ENCODE data around the gene IGSF9B.

IGSF9B gene

DNA sequence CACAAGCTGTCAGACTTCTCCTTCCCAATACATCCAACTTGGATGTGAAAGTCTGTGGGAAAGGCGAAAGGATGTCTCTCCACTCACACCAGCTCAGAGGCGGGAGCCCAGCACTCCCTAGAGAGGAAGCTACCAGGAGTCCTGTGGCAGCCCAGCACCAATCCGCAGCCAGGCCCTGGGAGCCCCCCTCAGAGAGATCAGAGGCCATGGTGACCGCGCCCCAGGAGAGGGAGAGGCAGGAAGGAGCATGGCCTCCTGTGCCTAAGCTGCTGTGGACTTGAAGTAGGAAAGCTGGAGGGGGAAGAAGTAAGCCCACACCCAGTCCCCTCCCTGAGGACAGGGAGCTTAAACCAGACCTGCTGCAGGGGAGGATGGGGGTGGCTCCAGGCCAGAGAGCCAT is 24.4 kb upstream of the IGSF9B start:
- Histone ChIP-seq H3K9me2 (replicated peaks; ENCODE audit: insufficient read depth, low read length) (no peaks in the 10 kb centered on the region), H3F3A (ENCODE audit: insufficient read depth) (no peaks in the 10 kb centered on the region), H3K27ac (ENCODE audit: low read depth, low read length) (no peak overlapping the region), H3K9me3 (ENCODE audit: insufficient read depth, low read length) (no peaks in the 10 kb centered on the region), H3K27me3 (ENCODE audit: low read length) (no peaks in the 10 kb centered on the region), H3K36me3 (ENCODE audit: low read length) (no peaks in the 10 kb centered on the region), H2AFZ (ENCODE audit: low read depth, low read length, severe bottlenecking) (no peak overlapping the region), H3K4me3 (ENCODE audit: insufficient read depth, low read length, poor library complexity, severe bottlenecking) (no peak overlapping the region), H3K9ac (ENCODE audit: low read length) (no peak overlapping the region), H4K20me1 (ENCODE audit: low read depth, low read length) (no peaks in the 10 kb centered on the region), H3K4me2 (ENCODE audit: low read depth, low read length, poor library complexity, severe bottlenecking) (no peak overlapping the region), H3K79me2 (ENCODE audit: insufficient read depth, low read length) (no peaks in the 10 kb centered on the region)
- no peak for TF ChIP-seq EZH2phosphoT487 (conservative IDR thresholded peaks at IDR 0.05; ENCODE audit: low read length)
- no peak for TF ChIP-seq CTCF (IDR thresholded peaks at IDR 0.05; ENCODE audit: insufficient read depth, low read length, poor library complexity, severe bottlenecking)

DNA sequence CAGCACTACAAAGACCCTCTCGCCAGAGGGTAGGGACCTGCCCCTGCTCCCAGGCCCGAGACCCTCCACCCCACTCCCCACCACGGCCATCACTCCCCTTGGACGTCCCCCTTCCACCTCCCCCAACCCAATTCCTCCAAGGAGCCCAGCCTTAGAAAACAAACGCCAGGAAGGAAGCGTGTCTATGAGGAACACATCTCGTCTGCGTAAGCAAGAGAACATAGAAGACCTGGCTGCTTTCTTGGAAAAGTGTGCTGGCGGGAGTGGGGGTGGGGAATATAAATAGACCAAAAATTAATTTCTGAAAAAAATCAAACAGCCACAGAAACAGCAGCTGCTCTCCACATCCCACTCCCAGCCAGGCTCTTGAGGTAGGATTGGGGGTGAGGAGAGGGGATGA is 23.9 kb upstream of the IGSF9B start:
- Histone ChIP-seq H3K4me3 (ENCODE audit: insufficient read depth, low read length, poor library complexity, severe bottlenecking) (no peak overlapping the region), H3K79me2 (ENCODE audit: insufficient read depth, low read length) (no peaks in the 10 kb centered on the region), H3F3A (ENCODE audit: insufficient read depth) (no peaks in the 10 kb centered on the region), H3K27ac (ENCODE audit: low read depth, low read length) (no peak overlapping the region), H3K27me3 (ENCODE audit: low read length) (no peaks in the 10 kb centered on the region), H3K9me3 (ENCODE audit: insufficient read depth, low read length) (no peaks in the 10 kb centered on the region), H3K36me3 (ENCODE audit: low read length) (no peaks in the 10 kb centered on the region), H3K9ac (ENCODE audit: low read length) (no peak overlapping the region), H3K4me2 (ENCODE audit: low read depth, low read length, poor library complexity, severe bottlenecking) (no peak overlapping the region), H3K9me2 (replicated peaks; ENCODE audit: insufficient read depth, low read length) (no peaks in the 10 kb centered on the region), H4K20me1 (ENCODE audit: low read depth, low read length) (no peaks in the 10 kb centered on the region), H2AFZ (ENCODE audit: low read depth, low read length, severe bottlenecking) (no peak overlapping the region)
- TF ChIP-seq CTCF (IDR thresholded peaks at IDR 0.05; ENCODE audit: insufficient read depth, low read length, poor library complexity, severe bottlenecking) (no peak), EZH2phosphoT487 (conservative IDR thresholded peaks at IDR 0.05; ENCODE audit: low read length) (no peak)

DNA sequence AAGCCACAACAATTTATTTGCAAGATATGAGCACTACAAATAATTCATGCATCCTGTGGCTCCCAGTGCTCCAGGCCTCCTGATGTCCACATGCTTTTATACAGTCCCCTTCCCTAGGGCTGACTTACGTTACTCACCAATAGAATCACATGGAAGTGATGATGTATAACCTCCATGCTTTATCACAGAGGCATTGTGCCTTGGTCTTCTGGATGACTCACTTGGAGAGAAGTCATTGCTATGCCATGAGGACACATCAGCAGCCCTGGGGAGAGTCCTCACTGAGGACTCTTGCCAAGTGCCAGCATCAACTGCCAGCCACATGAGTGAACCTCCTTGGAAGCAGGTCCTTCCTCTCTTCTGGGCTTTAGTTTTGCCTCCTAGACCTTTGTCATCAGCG is 22.0 kb upstream of the IGSF9B start:
- H3K36me3 ChIP-seq (ENCODE audit: low read length) = no peaks in the 10 kb centered on the region
- TF ChIP-seq EZH2phosphoT487 (conservative IDR thresholded peaks at IDR 0.05; ENCODE audit: low read length) (no peak), CTCF (IDR thresholded peaks at IDR 0.05; ENCODE audit: insufficient read depth, low read length, poor library complexity, severe bottlenecking) (no peak)
- no peaks in the 10 kb centered on the region for H3K79me2 ChIP-seq (ENCODE audit: insufficient read depth, low read length)
- no peak overlapping the region for H3K27ac ChIP-seq (ENCODE audit: low read depth, low read length)
- H3K4me2 ChIP-seq (ENCODE audit: low read depth, low read length, poor library complexity, severe bottlenecking) = no peak overlapping the region
- no peaks in the 10 kb centered on the region for H3F3A ChIP-seq (ENCODE audit: insufficient read depth)
- H3K9me2 ChIP-seq (replicated peaks; ENCODE audit: insufficient read depth, low read length) = no peaks in the 10 kb centered on the region
- no peak overlapping the region for H3K4me3 ChIP-seq (ENCODE audit: insufficient read depth, low read length, poor library complexity, severe bottlenecking)
- H2AFZ ChIP-seq (ENCODE audit: low read depth, low read length, severe bottlenecking) = no peak overlapping the region
- H3K27me3 ChIP-seq (ENCODE audit: low read length) = no peaks in the 10 kb centered on the region
- no peak overlapping the region for H3K9ac ChIP-seq (ENCODE audit: low read length)
- H3K9me3 ChIP-seq (ENCODE audit: insufficient read depth, low read length) = no peaks in the 10 kb centered on the region
- no peaks in the 10 kb centered on the region for H4K20me1 ChIP-seq (ENCODE audit: low read depth, low read length)
